ENCODE measurements around the gene MXRA8.

- TF ChIP-seq CTCF (IDR thresholded peaks at IDR 0.05; ENCODE audit: borderline replicate concordance, extremely low read depth, low read length, poor library complexity, severe bottlenecking) (no peak), EZH2 (IDR thresholded peaks at IDR 0.05; ENCODE audit: borderline replicate concordance, low read depth, low read length, severe bottlenecking) (no peak)
Observed at GRCh38 chr1:1335792-1336248, 22.5 kb downstream of the MXRA8 start.

Measured in DND-41 (cell line).